ENCODE data around the gene LAMA2.

DNA sequence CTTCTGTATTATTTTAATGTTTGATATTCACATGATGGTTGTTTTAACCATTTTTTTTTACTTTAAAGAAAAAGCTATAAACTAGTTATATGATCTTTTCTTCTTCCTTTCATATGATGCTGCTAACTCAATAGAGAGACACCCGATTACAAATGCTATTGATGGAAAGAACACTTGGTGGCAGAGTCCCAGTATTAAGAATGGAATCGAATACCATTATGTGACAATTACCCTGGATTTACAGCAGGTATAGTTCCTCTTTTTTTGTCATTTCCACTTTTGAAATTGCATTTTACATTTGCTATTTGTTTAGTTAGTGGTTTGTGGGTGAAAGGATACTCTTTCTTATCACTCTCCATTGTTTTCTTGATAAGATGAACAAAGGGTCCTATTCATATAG, 176.7 kb downstream of the LAMA2 start:
- TF ChIP-seq EZH2phosphoT487 (IDR thresholded peaks at IDR 0.05; ENCODE audit: low read depth), result no peak
- TF ChIP-seq, protein P1, sequence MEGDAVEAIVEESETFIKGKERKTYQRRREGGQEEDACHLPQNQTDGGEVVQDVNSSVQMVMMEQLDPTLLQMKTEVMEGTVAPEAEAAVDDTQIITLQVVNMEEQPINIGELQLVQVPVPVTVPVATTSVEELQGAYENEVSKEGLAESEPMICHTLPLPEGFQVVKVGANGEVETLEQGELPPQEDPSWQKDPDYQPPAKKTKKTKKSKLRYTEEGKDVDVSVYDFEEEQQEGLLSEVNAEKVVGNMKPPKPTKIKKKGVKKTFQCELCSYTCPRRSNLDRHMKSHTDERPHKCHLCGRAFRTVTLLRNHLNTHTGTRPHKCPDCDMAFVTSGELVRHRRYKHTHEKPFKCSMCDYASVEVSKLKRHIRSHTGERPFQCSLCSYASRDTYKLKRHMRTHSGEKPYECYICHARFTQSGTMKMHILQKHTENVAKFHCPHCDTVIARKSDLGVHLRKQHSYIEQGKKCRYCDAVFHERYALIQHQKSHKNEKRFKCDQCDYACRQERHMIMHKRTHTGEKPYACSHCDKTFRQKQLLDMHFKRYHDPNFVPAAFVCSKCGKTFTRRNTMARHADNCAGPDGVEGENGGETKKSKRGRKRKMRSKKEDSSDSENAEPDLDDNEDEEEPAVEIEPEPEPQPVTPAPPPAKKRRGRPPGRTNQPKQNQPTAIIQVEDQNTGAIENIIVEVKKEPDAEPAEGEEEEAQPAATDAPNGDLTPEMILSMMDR (IDR thresholded peaks at IDR 0.05; ENCODE audit: low read depth, low read length), result no peak
